ENCODE results near the gene LRBA.

GRCh38 chr4:150423074-150423473 lies 592.0 kb downstream of the LRBA start:
- TF ChIP-seq EZH2 (IDR thresholded peaks at IDR 0.05; ENCODE audit: borderline replicate concordance, low read depth, low read length, severe bottlenecking), result no peak
- TF ChIP-seq POLR2A (IDR thresholded peaks at IDR 0.05; ENCODE audit: low read depth, low read length), result no peak
- TF ChIP-seq MYC (IDR thresholded peaks at IDR 0.05; ENCODE audit: low read depth, low read length), result no peak
